Posterior cingulate gyrus (tissue), 11 donors: ENCODE data around the gene CACHD1.

Source experiments
- DNase-seq, 10 donors: peaks; one replicate each; pipeline versions ENCODE4 v3.0.0 to v3.0.0-alpha.2; 2020 to 2021; ENCODE audit warnings: mixed read lengths in 3 of 10
- intact Hi-C: fragments of 100-400 bp; cut with DNase I; formaldehyde crosslinking; loops from one replicate; pipeline ENCODE4 v1.15.1; 2023

CACHD1 gene

GRCh38 chr1:64472040-64472376 is 2.1 kb downstream of the CACHD1 start:
- intact Hi-C loops, result loop anchor here (10.0 kb wide), 1 partner anchor 203 kb away; no protein-coding TSS in a partner anchor
- no peak for DNase-seq

- no peak for DNase-seq
- intact Hi-C loops, result loop anchor here (10.0 kb wide), 1 partner anchor 202 kb away; no protein-coding TSS in a partner anchor
These were observed 2.9 kb downstream of the CACHD1 start for GRCh38 chr1:64472805-64473204.

- intact Hi-C loops, result loop anchor here (10.0 kb wide), 1 partner anchor 201 kb away; no protein-coding TSS in a partner anchor
- DNase-seq, result no peak
These were observed 3.4 kb downstream of the CACHD1 start for GRCh38 chr1:64473367-64473766.

- no peak for DNase-seq
- intact Hi-C loops, result loop anchor here (10.0 kb wide), 1 partner anchor 201 kb away; no protein-coding TSS in a partner anchor
These were observed 4.2 kb downstream of the CACHD1 start for GRCh38 chr1:64474133-64474532.

- peak in 1 of 10 donors; percentile 23 for DNase-seq
- intact Hi-C loops, result loop anchor here (10.0 kb wide), 1 partner anchor 200 kb away; no protein-coding TSS in a partner anchor
These were observed 4.9 kb downstream of the CACHD1 start for GRCh38 chr1:64474665-64475439.

- DNase-seq, result no peak
- intact Hi-C loops, result loop anchor here (10.0 kb wide), 1 partner anchor 198 kb away; no protein-coding TSS in a partner anchor
These were observed 6.5 kb downstream of the CACHD1 start for GRCh38 chr1:64476251-64476952.

- intact Hi-C loops, result loop anchor here (10.0 kb wide), 1 partner anchor 196 kb away; no protein-coding TSS in a partner anchor
- DNase-seq, result no peak
These were observed 8.9 kb downstream of the CACHD1 start for GRCh38 chr1:64478594-64479470.

- intact Hi-C loops, result loop anchor here (10.0 kb wide), 1 partner anchor 195 kb away; no protein-coding TSS in a partner anchor
- DNase-seq, result no peak
These were observed 9.9 kb downstream of the CACHD1 start for GRCh38 chr1:64479874-64480273.

- DNase-seq, result no peak
- intact Hi-C loops, result no loop called here
These were observed 11.3 kb downstream of the CACHD1 start for GRCh38 chr1:64480999-64481772.

GRCh38 chr1:64482128-64482527 is 12.2 kb downstream of the CACHD1 start:
- no peak for DNase-seq
- intact Hi-C loops, result no loop called here

- intact Hi-C loops, result no loop called here
- DNase-seq, result no peak
These were observed 12.8 kb downstream of the CACHD1 start for GRCh38 chr1:64482720-64483119.

- DNase-seq, result no peak
- intact Hi-C loops, result no loop called here
These were observed 13.9 kb downstream of the CACHD1 start for GRCh38 chr1:64483731-64484414.

GRCh38 chr1:64484651-64485050 is 14.7 kb downstream of the CACHD1 start:
- intact Hi-C loops, result no loop called here
- DNase-seq, result no peak

GRCh38 chr1:64486193-64486592 is 16.3 kb downstream of the CACHD1 start:
- DNase-seq, result no peak
- intact Hi-C loops, result no loop called here

- intact Hi-C loops, result no loop called here
- DNase-seq, result no peak
These were observed 17.1 kb downstream of the CACHD1 start for GRCh38 chr1:64487061-64487460.

- no peak for DNase-seq
- intact Hi-C loops, result no loop called here
These were observed 18.9 kb downstream of the CACHD1 start for GRCh38 chr1:64488862-64489261.

- intact Hi-C loops, result no loop called here
These were observed 19.8 kb downstream of the CACHD1 start for GRCh38 chr1:64489707-64490106.

GRCh38 chr1:64490213-64490818 is 20.4 kb downstream of the CACHD1 start:
- intact Hi-C loops, result no loop called here
- no peak for DNase-seq

More at GRCh38 chr1:64489707-64490106, 19.8 kb downstream of the CACHD1 start:
- no peak for DNase-seq

GRCh38 chr1:64492424-64492823 is 22.5 kb downstream of the CACHD1 start:
- no peak for DNase-seq
- intact Hi-C loops, result no loop called here
